GM12878 (cell line): ENCODE measurements around the gene ADAMTSL2.

Experiments used
- CREM ChIP-seq: IDR thresholded peaks from 2 replicates; pipeline ENCODE4 v1.6.1; 2014; ENCODE audit warnings: antibody characterized with exemption, low read depth
- E2F4 ChIP-seq: IDR thresholded peaks from 2 replicates; pipeline ENCODE4 v1.6.1; 2012; ENCODE audit warnings: low read depth, low read length, improper control_type of control experiment
- EP300 ChIP-seq, 2 experiments: fragments of 150-350 bp in 1 of 2; IDR thresholded peaks; 2 replicates each; pipeline ENCODE4 v1.6.1; 2011 to 2012; ENCODE audit warnings: low read depth in 2 of 2, low read length in 2 of 2, borderline replicate concordance in 1 of 2, improper control_type of control experiment in 1 of 2, inconsistent platforms in 1 of 2; ENCODE audit not compliant: control insufficient read depth in 1 of 2
- POU2F2 ChIP-seq: IDR thresholded peaks from 3 replicates; pipeline ENCODE4 v1.6.1; 2011; ENCODE audit warnings: low read depth, mild to moderate bottlenecking, low read length, borderline replicate concordance
- REST ChIP-seq: IDR thresholded peaks from 2 replicates; pipeline ENCODE4 v1.6.1; 2012; ENCODE audit warnings: mild to moderate bottlenecking, low read depth, low read length
- TF ChIP-seq, protein P1 (sequence below), 3 experiments: IDR thresholded peaks in 2 of 3; conservative IDR thresholded peaks in 1 of 3; 2 replicates each; pipeline ENCODE4 v1.5.1; 2011; ENCODE audit warnings: low read depth in 3 of 3, low read length in 3 of 3, mild to moderate bottlenecking in 3 of 3, control low read depth in 2 of 3, moderate library complexity in 2 of 3, inconsistent platforms in 1 of 3, mixed read lengths in 1 of 3; ENCODE audit not compliant: control insufficient read depth in 2 of 3, insufficient read depth in 1 of 3; ENCODE audit errors: extremely low read depth in 1 of 3
- TF ChIP-seq, protein P2 (sequence below): IDR thresholded peaks from 2 replicates; pipeline ENCODE4 v1.6.1; 2011; ENCODE audit warnings: low read depth, mild to moderate bottlenecking, low read length, moderate library complexity, borderline replicate concordance; ENCODE audit errors: extremely low read depth

- no peak for TF ChIP-seq CREM
- TF ChIP-seq REST, result no peak
- TF ChIP-seq POU2F2, result no peak
- TF ChIP-seq E2F4, result no peak
- TF ChIP-seq, protein P1, sequence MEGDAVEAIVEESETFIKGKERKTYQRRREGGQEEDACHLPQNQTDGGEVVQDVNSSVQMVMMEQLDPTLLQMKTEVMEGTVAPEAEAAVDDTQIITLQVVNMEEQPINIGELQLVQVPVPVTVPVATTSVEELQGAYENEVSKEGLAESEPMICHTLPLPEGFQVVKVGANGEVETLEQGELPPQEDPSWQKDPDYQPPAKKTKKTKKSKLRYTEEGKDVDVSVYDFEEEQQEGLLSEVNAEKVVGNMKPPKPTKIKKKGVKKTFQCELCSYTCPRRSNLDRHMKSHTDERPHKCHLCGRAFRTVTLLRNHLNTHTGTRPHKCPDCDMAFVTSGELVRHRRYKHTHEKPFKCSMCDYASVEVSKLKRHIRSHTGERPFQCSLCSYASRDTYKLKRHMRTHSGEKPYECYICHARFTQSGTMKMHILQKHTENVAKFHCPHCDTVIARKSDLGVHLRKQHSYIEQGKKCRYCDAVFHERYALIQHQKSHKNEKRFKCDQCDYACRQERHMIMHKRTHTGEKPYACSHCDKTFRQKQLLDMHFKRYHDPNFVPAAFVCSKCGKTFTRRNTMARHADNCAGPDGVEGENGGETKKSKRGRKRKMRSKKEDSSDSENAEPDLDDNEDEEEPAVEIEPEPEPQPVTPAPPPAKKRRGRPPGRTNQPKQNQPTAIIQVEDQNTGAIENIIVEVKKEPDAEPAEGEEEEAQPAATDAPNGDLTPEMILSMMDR (IDR thresholded peaks at IDR 0.05 in 2 of 3, conservative IDR thresholded peaks at IDR 0.05 in 1 of 3; ENCODE audit: control insufficient read depth in 2 of 3, extremely low read depth in 1 of 3, insufficient read depth in 1 of 3, low read depth in 3 of 3, low read length in 3 of 3), result no peak
- TF ChIP-seq EP300 (IDR thresholded peaks at IDR 0.05; ENCODE audit: borderline replicate concordance in 1 of 2, control insufficient read depth in 1 of 2, low read depth in 2 of 2, low read length in 2 of 2), result no peak
- TF ChIP-seq, protein P2, sequence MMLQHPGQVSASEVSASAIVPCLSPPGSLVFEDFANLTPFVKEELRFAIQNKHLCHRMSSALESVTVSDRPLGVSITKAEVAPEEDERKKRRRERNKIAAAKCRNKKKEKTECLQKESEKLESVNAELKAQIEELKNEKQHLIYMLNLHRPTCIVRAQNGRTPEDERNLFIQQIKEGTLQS, result no peak
Observed at GRCh38 chr9:133576875-133577736, 42.6 kb downstream of the ADAMTSL2 start.
